CD4-positive, alpha-beta T cell (primary cell): ENCODE results near the gene JUNB. TPM values are rescaled to one million over a fixed set of nuclear protein-coding genes. Genes with fewer than 3 reads are reported as not detected.

ENCODE experiments used
- ATAC-seq: fragments of 200-7000 bp; cut with Tn5 transposase; one replicate; pipeline ENCODE4 v1.10.0; 2022; ENCODE audit warnings: mild to moderate bottlenecking; ENCODE audit not compliant: poor library complexity
- CTCF ChIA-PET: fragments of 350-600 bp; sonication (Branson Sonifier 250); formaldehyde crosslinking; loops from one replicate; lab custom pipeline; 2021; ENCODE audit warnings: antibody characterized with exemption, inconsistent platforms; lab: Charles Lee
- POLR2A ChIA-PET: fragments of 350-600 bp; sonication (Branson Sonifier 250); formaldehyde crosslinking; loops from one replicate; lab custom pipeline; 2021; ENCODE audit warnings: antibody characterized with exemption, inconsistent platforms; lab: Charles Lee
- DNase-seq, 14 experiments: peaks; one replicate each; pipeline ENCODE4 v3.0.0-alpha.2; 2013 to 2020; ENCODE audit warnings: mixed read lengths in 2 of 14
- H3K27ac ChIP-seq, 2 donors: one replicate each; pipeline versions ENCODE4 v1.5.1 to v1.7.0; 2013; ENCODE audit warnings: low read length in 2 of 2, low read depth in 1 of 2, mild to moderate bottlenecking in 1 of 2
- H3K27me3 ChIP-seq, 2 experiments: 1 replicate in 1 of 2; 2 replicates in 1 of 2; pipeline versions ENCODE4 v1.6.1 to v1.7.0; 2013; ENCODE audit warnings: low read length in 2 of 2, control low read depth in 1 of 2, mild to moderate bottlenecking in 1 of 2, moderate library complexity in 1 of 2; ENCODE audit not compliant: insufficient read depth in 2 of 2, control insufficient read depth in 1 of 2
- H3K36me3 ChIP-seq: one replicate; pipeline ENCODE4 v1.6.1; 2013; ENCODE audit warnings: low read length, control low read depth; ENCODE audit not compliant: insufficient read depth
- H3K4me1 ChIP-seq: one replicate; pipeline ENCODE4 v1.6.1; 2013; ENCODE audit warnings: low read length, control low read depth; ENCODE audit not compliant: insufficient read depth
- H3K4me3 ChIP-seq: one replicate; pipeline ENCODE4 v1.5.1; 2013; ENCODE audit warnings: mild to moderate bottlenecking, low read length, moderate library complexity
- H3K9me3 ChIP-seq, 2 experiments: 1 replicate in 1 of 2; 2 replicates in 1 of 2; pipeline versions ENCODE4 v1.6.1 to v1.7.0; 2013; ENCODE audit warnings: low read length in 2 of 2, mild to moderate bottlenecking in 2 of 2, control low read depth in 1 of 2, moderate library complexity in 1 of 2; ENCODE audit not compliant: control insufficient read depth in 1 of 2, insufficient read depth in 1 of 2
- H3K27ac Mint-ChIP-seq: one replicate; pipeline ENCODE4 v1.8.0; 2020; ENCODE audit warnings: mixed read lengths
- H3K27me3 Mint-ChIP-seq: one replicate; pipeline ENCODE4 v1.8.0; 2021; ENCODE audit warnings: mixed read lengths
- H3K36me3 Mint-ChIP-seq: one replicate; pipeline ENCODE4 v1.8.0; 2021; ENCODE audit warnings: low read depth, mixed read lengths
- H3K4me1 Mint-ChIP-seq: one replicate; pipeline ENCODE4 v1.8.0; 2021; ENCODE audit warnings: low read depth, mixed read lengths
- H3K4me3 Mint-ChIP-seq: one replicate; pipeline ENCODE4 v1.8.0; 2020; ENCODE audit warnings: mild to moderate bottlenecking, mixed read lengths
- H3K9me3 Mint-ChIP-seq: one replicate; pipeline ENCODE4 v1.8.0; 2020; ENCODE audit warnings: mixed read lengths
- CTCF ChIP-seq: fragments of 200-600 bp; IDR thresholded peaks from one replicate; pipeline ENCODE4 v1.8.0; 2022; ENCODE audit warnings: antibody characterized with exemption, mild to moderate bottlenecking
- intact Hi-C, 2 experiments: fragments of 100-400 bp; cut with DNase I in 1 of 2; cut with micrococcal nuclease in 1 of 2; formaldehyde crosslinking; loops; one replicate each; pipeline versions ENCODE4 v1.15.1 to v1.9.0; 2023 to 2025; cut with DNase I, micrococcal nuclease
- total RNA-seq, 174 experiments: library from RNA in 2 of 174; stranded (reverse) in 2 of 174; gene quantifications; one replicate each; pipeline ENCODE4 v1.2.3 and lab custom pipeline; 2021 to 2026

The JUNB gene
- total RNA-seq, 2 experiments from 2014 or later, result 2,467 to 2,518 TPM

- Histone ChIP-seq H3K36me3 (peaks cover 11% of the 10 kb centered on the region), H3K4me1 (peaks cover 59% of the 10 kb centered on the region), H3K27ac (peak overlapping the region; percentile 99 to 100), H3K4me3 (peak overlapping the region; percentile 98), H3K9me3 (no peaks in the 10 kb centered on the region), H3K27me3 (no peaks in the 10 kb centered on the region)
- POLR2A ChIA-PET, result interaction anchor here (0.8 to 8.3 kb wide), 18 partner anchors 8 to 1727 kb away, joined by 3 to 348 read pairs (median 14); partner anchors contain the start of genes GCDH, GET3, HOOK2 and PRDX2
- Mint-ChIP-seq H3K4me3 (peak overlapping the region; percentile 97), H3K36me3 (peaks cover 47% of the 10 kb centered on the region), H3K27me3 (peaks cover 13% of the 10 kb centered on the region), H3K9me3 (no peaks in the 10 kb centered on the region), H3K27ac (peak overlapping the region; percentile 99), H3K4me1 (peaks cover 49% of the 10 kb centered on the region)
- no peak for TF ChIP-seq CTCF
- intact Hi-C loops, result loop anchor here (1.0 to 5.0 kb wide), 2 partner anchors 11 to 126 kb away; partner anchors contain the start of genes MAN2B1 (in 1 of the 2) and WDR83 (in 1 of the 2)
- peak; percentile 48 for ATAC-seq
- DNase-seq, result peak; percentile 87 to 98 (median 93)
- CTCF ChIA-PET, result interaction anchor here (1.1 to 9.4 kb wide), 4 partner anchors 11 to 33 kb away, joined by 5 to 178 read pairs (median 22); partner anchors contain the start of gene HOOK2
Observed at GRCh38 chr19:12793290-12794195, 2.3 kb downstream of the JUNB start.

GRCh38 chr19:12794196-12794941 is 3.1 kb downstream of the JUNB start:
- Mint-ChIP-seq H3K36me3 (peaks cover 47% of the 10 kb centered on the region), H3K4me3 (peak overlapping the region; percentile 86), H3K27me3 (peaks cover 13% of the 10 kb centered on the region), H3K27ac (peak overlapping the region; percentile 99), H3K4me1 (peaks cover 41% of the 10 kb centered on the region), H3K9me3 (no peaks in the 10 kb centered on the region)
- DNase-seq (peak in 2 of 14 experiments; percentile 21 to 68), ATAC-seq (no peak)
- intact Hi-C loops, result loop anchor here in 1 of 2 experiments (5.0 kb wide), 1 partner anchor 127 kb away; the partner anchor contains the start of genes MAN2B1 and WDR83
- H3K36me3 ChIP-seq, result peaks cover 18% of the 10 kb centered on the region
- POLR2A ChIA-PET, result interaction anchor here (0.9 to 8.3 kb wide), 8 partner anchors 12 to 154 kb away, joined by 3 to 348 read pairs (median 28); partner anchors contain the start of genes HOOK2, RNASEH2A, TNPO2 and TRIR
- no peaks in the 10 kb centered on the region for H3K27me3 ChIP-seq
- H3K27ac ChIP-seq, result peak overlapping the region; percentile 99 to 100
- peaks cover 50% of the 10 kb centered on the region for H3K4me1 ChIP-seq
- CTCF ChIA-PET, result interaction anchor here (1.1 to 9.4 kb wide), 5 partner anchors 17 to 78 kb away, joined by 5 to 178 read pairs (median 14); partner anchors contain the start of gene HOOK2
- no peaks in the 10 kb centered on the region for H3K9me3 ChIP-seq
- H3K4me3 ChIP-seq, result peak overlapping the region; percentile 98
- TF ChIP-seq CTCF, result no peak
